Measurements from ENCODE around the gene ADAP1. TPM values are rescaled to one million over a fixed set of nuclear protein-coding genes. Genes with fewer than 3 reads are reported as not detected.

ADAP1 gene
- polyA plus RNA-seq, 1 experiment = 0.87 TPM

DNA sequence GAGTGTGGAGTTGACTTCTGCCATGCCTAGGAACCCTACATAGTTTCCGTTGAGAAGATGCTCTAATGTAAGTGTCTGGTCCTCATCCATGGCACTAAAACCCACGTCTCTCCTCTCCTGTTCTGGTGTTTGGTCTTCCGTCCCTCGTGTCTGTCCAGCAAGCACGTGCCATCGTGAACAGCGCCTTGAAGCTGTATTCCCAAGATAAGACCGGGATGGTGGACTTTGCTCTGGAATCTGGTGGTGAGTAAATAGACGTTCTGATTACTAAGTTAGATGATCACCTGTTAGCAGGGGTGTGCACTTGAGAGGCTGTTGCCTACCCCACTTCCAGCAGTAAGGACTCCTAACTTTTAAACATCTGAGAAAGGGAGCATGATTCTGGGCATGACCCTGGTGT lies 93.3 kb downstream of the ADAP1 start:
- no peak overlapping the region for H3K4me3 ChIP-seq (ENCODE audit: low read depth, low read length)
- no peak overlapping the region for H3K27ac ChIP-seq (ENCODE audit: low read depth, low read length)
- DNase-seq (ENCODE audit: low read depth, low spot score) = no peak
- no peaks in the 10 kb centered on the region for H3K27me3 ChIP-seq (ENCODE audit: control insufficient read depth, insufficient read depth, low read length)
- H3K9me3 ChIP-seq (ENCODE audit: control insufficient read depth, insufficient read depth, low read length) = no peaks in the 10 kb centered on the region
- ChIA-PET CTCF (interaction anchor here (2.1 kb wide), 1 partner anchor 12 kb away, joined by 6 read pairs; no protein-coding TSS in a partner anchor), POLR2A (no interaction called here)
- TF ChIP-seq, protein P1, sequence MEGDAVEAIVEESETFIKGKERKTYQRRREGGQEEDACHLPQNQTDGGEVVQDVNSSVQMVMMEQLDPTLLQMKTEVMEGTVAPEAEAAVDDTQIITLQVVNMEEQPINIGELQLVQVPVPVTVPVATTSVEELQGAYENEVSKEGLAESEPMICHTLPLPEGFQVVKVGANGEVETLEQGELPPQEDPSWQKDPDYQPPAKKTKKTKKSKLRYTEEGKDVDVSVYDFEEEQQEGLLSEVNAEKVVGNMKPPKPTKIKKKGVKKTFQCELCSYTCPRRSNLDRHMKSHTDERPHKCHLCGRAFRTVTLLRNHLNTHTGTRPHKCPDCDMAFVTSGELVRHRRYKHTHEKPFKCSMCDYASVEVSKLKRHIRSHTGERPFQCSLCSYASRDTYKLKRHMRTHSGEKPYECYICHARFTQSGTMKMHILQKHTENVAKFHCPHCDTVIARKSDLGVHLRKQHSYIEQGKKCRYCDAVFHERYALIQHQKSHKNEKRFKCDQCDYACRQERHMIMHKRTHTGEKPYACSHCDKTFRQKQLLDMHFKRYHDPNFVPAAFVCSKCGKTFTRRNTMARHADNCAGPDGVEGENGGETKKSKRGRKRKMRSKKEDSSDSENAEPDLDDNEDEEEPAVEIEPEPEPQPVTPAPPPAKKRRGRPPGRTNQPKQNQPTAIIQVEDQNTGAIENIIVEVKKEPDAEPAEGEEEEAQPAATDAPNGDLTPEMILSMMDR (IDR thresholded peaks at IDR 0.05; ENCODE audit: low read depth, low read length) = no peak

DNA sequence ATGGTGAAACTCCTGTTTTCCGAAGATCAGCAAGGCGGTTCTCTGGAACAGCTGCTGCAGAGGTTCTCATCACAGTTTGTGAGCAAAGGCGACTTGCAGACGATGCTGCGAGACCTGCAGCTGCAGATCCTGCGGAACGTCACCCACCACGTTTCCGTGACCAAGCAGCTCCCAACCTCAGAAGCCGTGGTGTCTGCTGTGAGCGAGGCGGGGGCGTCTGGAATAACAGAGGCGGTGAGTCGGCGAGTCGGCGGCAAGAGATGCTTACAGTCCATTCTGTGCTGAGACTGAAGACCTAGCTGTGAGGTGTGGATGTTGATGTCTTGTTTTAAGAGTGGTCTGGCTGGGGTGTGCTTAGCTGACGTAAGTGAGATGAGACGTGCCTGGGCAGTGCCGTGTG lies 94.3 kb downstream of the ADAP1 start:
- Histone ChIP-seq H3K9me3 (ENCODE audit: control insufficient read depth, insufficient read depth, low read length) (no peaks in the 10 kb centered on the region), H3K27me3 (ENCODE audit: control insufficient read depth, insufficient read depth, low read length) (no peaks in the 10 kb centered on the region), H3K4me3 (ENCODE audit: low read depth, low read length) (no peak overlapping the region), H3K27ac (ENCODE audit: low read depth, low read length) (no peak overlapping the region)
- TF ChIP-seq, protein P1 (IDR thresholded peaks at IDR 0.05; ENCODE audit: low read depth, low read length) = no peak
- ChIA-PET POLR2A (no interaction called here), CTCF (interaction anchor here (2.1 kb wide), 1 partner anchor 13 kb away, joined by 6 read pairs; no protein-coding TSS in a partner anchor)
- DNase-seq (ENCODE audit: low read depth, low spot score) = no peak

DNA sequence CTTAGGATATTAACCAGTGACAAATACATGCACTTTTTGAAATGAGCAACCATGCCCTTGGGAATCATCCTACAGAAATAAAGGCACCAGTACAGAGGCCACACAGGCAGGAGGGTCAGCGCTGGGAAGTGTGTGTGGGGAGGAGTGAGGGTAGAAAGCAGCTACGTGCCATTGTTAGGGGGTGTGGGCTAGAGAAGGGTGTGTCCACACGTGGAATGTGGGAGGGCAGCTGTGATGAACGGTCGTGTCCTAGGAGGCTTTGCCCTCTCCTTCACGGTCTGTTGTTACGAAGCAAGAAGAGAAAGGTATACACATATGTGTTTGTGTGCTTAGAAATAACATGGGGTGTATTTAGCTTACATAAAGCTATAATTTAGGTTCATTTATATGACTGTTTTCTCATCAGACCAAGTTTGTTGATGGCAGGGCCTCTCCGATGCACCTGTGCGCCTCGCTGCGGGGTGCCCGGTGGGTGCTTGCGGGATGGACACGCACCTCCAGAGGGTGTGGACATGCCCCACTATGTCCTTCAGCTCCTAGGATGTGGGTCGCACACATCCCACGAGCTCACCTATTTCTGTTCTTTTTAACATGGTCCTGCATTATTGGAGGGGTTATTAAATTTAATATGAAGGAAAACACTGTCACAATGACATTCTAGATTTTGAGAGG lies 95.0 kb downstream of the ADAP1 start:
- H3K4me3 ChIP-seq (ENCODE audit: low read depth, low read length) = no peak overlapping the region
- no peaks in the 10 kb centered on the region for H3K9me3 ChIP-seq (ENCODE audit: control insufficient read depth, insufficient read depth, low read length)
- POLR2A ChIA-PET = no interaction called here
- no peak overlapping the region for H3K27ac ChIP-seq (ENCODE audit: low read depth, low read length)
- TF ChIP-seq, protein P1 (IDR thresholded peaks at IDR 0.05; ENCODE audit: low read depth, low read length) = no peak
- no peaks in the 10 kb centered on the region for H3K27me3 ChIP-seq (ENCODE audit: control insufficient read depth, insufficient read depth, low read length)
- CTCF ChIA-PET = interaction anchor here (1.3 kb wide), 1 partner anchor 14 kb away, joined by 3 read pairs; no protein-coding TSS in a partner anchor
- no peak for DNase-seq (ENCODE audit: low read depth, low spot score)

DNA sequence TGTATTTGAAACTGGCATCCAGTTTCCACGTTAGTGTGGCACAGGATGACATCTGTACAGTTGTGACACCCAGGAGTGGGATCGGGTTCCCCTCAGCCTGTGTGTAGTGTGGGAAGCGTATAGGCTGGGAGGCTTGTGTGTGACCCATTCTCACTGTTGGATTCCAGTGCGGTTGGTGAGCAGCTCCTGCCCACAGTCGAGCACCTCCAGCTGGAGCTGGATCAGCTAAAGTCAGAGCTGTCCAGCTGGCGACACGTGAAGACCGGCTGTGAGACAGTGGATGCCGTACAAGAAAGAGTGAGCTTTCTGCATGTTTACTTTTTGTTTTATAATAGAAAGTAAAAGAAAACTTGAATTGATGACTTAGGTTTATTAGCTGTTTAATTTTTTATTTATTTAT lies 96.8 kb downstream of the ADAP1 start:
- no peaks in the 10 kb centered on the region for H3K9me3 ChIP-seq (ENCODE audit: control insufficient read depth, insufficient read depth, low read length)
- DNase-seq (ENCODE audit: low read depth, low spot score) = no peak

More for the DNA sequence above, 96.8 kb downstream of the ADAP1 start:
- POLR2A ChIA-PET = no interaction called here
- no peak overlapping the region for H3K27ac ChIP-seq (ENCODE audit: low read depth, low read length)
- H3K27me3 ChIP-seq (ENCODE audit: control insufficient read depth, insufficient read depth, low read length) = no peaks in the 10 kb centered on the region
- CTCF ChIA-PET = interaction anchor here (1.0 to 1.4 kb wide), 2 partner anchors 15 to 21 kb away, joined by 3 to 10 read pairs; no protein-coding TSS in a partner anchor
- TF ChIP-seq, protein P1 (IDR thresholded peaks at IDR 0.05; ENCODE audit: low read depth, low read length) = no peak
- H3K4me3 ChIP-seq (ENCODE audit: low read depth, low read length) = no peak overlapping the region

Data from AG04450 (cell line).